ENCODE measurements around the gene RNF220. TPM values are rescaled to one million over a fixed set of nuclear protein-coding genes. Genes with fewer than 3 reads are reported as not detected.

RNF220 gene
- total and polyA plus RNA-seq, 7 donors = 49.5 to 122 (median 82.8) TPM

DNA sequence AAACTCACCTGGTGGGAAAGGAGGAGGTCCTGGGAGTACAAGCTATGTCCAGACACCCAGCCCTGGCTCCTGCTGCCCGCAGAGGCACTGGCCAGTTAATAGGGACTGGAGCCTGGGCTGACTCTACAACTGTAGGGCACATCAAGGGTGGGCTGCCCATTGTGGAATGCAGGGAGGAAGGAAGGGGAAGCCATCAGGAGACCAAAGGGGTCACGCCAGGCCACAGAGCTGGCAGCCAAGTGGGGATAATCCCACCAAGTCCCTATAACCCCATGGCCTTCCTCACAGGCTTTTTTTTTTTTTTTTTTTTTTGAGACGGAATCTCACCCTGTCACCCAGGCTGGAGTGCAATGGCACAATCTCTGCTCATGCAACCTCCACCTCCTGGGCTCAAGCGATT, 254.5 kb downstream of the RNF220 start:
- DNase-seq = no peak
- no peak overlapping the region for H3K4me3 ChIP-seq
- 95 to 97% methylated on average over 4 of the region's 4 CpGs for WGBS, 2 donors
- peaks cover 0 to 10% (median 4%) of the 10 kb centered on the region in 4 donors for H3K4me1 ChIP-seq
- intact Hi-C loops (cut with DNase I) = loop anchor here (10.0 kb wide), 1 partner anchor 445 kb away; the partner anchor contains the start of gene DMAP1
- H3K9me3 ChIP-seq = no peaks in the 10 kb centered on the region
- no peaks in the 10 kb centered on the region for H3K27me3 ChIP-seq
- TF ChIP-seq POLR2AphosphoS5 (IDR thresholded peaks at IDR 0.05) (no peak), EP300 (IDR thresholded peaks at IDR 0.05) (no peak), POLR2A (IDR thresholded peaks at IDR 0.05) (no peak), CTCF (IDR thresholded peaks at IDR 0.05) (no peak)
- H3K36me3 ChIP-seq = peaks cover 0 to 4% (median 2%) of the 10 kb centered on the region in 4 donors
- no peak overlapping the region for H3K27ac ChIP-seq

DNA sequence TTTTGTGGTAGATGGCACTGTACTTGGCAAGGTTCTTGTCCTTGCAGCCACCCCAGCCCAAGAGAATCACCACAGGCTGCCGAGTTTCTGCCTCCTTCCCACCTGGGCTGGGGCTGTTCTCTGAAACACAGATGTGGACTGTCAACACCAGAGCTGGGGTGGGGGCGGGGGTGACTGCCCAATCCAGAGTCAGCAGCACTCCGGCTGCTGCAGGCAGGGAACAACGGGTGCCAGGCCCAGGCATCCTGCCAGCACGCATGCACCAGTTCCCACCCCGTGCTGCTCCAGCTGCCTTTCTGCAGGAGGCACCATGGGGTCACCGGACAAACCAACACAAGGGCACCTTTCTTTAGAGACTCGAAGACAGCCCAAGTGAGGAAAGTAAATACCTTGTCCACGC, 255.1 kb downstream of the RNF220 start:
- WGBS, 2 donors = 21 to 66% methylated on average over 9 of the region's 9 CpGs
- H3K27ac ChIP-seq = peak overlapping the region in 2 of 4 donors; percentile 26 to 34
- H3K27me3 ChIP-seq = no peaks in the 10 kb centered on the region

GRCh38 chr1:44661781-44662682, 257.0 kb downstream of the RNF220 start:
- intact Hi-C loops (cut with DNase I) = no loop called here
- DNase-seq = no peak
- TF ChIP-seq EP300 (IDR thresholded peaks at IDR 0.05) = no peak
- no peak overlapping the region for H3K27ac ChIP-seq
- no peaks in the 10 kb centered on the region for H3K36me3 ChIP-seq
- H3K27me3 ChIP-seq = no peaks in the 10 kb centered on the region
- H3K9me3 ChIP-seq = no peaks in the 10 kb centered on the region
- 47 to 60% methylated on average over 15 of the region's 15 CpGs for WGBS, 2 donors
- H3K4me3 ChIP-seq = no peak overlapping the region
- H3K4me1 ChIP-seq = peaks cover 0 to 10% (median 4%) of the 10 kb centered on the region in 4 donors

More for the DNA sequence above, 255.1 kb downstream of the RNF220 start:
- Histone ChIP-seq H3K9me3 (no peaks in the 10 kb centered on the region), H3K4me3 (no peak overlapping the region), H3K36me3 (no peaks in the 10 kb centered on the region), H3K4me1 (peaks cover 0 to 10% (median 4%) of the 10 kb centered on the region in 4 donors)
- TF ChIP-seq POLR2A (IDR thresholded peaks at IDR 0.05) (no peak), POLR2AphosphoS5 (IDR thresholded peaks at IDR 0.05) (peak in 1 of 4 donors; percentile 28), CTCF (IDR thresholded peaks at IDR 0.05) (no peak), EP300 (IDR thresholded peaks at IDR 0.05) (no peak)
- peak; percentile 90 for DNase-seq
- intact Hi-C loops (cut with DNase I) = no loop called here

DNA sequence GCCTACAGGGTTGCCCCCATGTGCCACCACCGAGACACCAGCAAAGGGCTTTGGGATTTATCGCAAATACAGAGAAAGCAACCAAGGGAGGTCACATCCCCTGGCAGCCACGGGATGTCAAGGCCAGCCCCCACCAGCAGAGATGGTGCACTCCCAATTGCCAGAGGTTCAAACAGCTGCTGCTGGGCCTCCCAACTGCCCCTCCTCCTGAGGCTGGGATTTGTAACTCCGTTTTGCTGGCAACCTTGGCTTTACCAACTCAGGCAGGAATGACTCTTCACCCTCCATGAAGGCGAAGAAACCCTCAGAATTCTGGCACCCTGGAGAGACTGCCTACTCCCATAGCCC, 257.6 kb downstream of the RNF220 start:
- intact Hi-C loops (cut with DNase I) = no loop called here
- Histone ChIP-seq H3K9me3 (no peaks in the 10 kb centered on the region), H3K27me3 (no peaks in the 10 kb centered on the region), H3K36me3 (no peaks in the 10 kb centered on the region), H3K4me3 (no peak overlapping the region), H3K4me1 (peaks cover 0 to 10% (median 4%) of the 10 kb centered on the region in 4 donors), H3K27ac (no peak overlapping the region)
- TF ChIP-seq POLR2A (IDR thresholded peaks at IDR 0.05) (no peak), POLR2AphosphoS5 (IDR thresholded peaks at IDR 0.05) (no peak), EP300 (IDR thresholded peaks at IDR 0.05) (no peak), CTCF (IDR thresholded peaks at IDR 0.05) (no peak)
- 87 to 88% methylated on average over 5 of the region's 5 CpGs for WGBS, 2 donors
- no peak for DNase-seq

DNA sequence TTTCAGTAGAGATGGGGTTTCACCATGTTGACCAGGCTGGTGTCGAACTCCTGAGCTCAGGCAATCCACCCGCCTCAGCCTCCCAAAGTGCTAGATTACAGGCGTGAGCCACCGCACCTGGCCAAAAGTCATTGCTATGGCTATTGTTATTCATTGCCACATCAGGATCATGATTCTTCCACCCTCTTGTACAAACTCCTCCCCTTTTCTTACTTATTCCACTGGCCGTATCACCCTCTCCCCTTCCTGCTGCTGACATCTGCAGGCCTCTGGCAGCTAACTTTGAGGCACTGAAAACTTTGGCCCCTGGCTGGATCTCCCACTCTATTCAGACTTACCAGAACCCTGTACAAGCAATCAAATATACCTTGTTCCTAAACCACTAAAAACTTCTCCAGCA, 258.4 kb downstream of the RNF220 start:
- WGBS, 2 donors = 87 to 88% methylated on average over 5 of the region's 5 CpGs
- Histone ChIP-seq H3K4me1 (peaks cover 0 to 10% (median 4%) of the 10 kb centered on the region in 4 donors), H3K36me3 (no peaks in the 10 kb centered on the region), H3K9me3 (no peaks in the 10 kb centered on the region), H3K4me3 (no peak overlapping the region), H3K27ac (no peak overlapping the region), H3K27me3 (no peaks in the 10 kb centered on the region)
- TF ChIP-seq POLR2AphosphoS5 (IDR thresholded peaks at IDR 0.05) = no peak
- no peak for TF ChIP-seq CTCF (IDR thresholded peaks at IDR 0.05)
- no peak for TF ChIP-seq POLR2A (IDR thresholded peaks at IDR 0.05)
- TF ChIP-seq EP300 (IDR thresholded peaks at IDR 0.05) = no peak
- no peak for DNase-seq
- intact Hi-C loops (cut with DNase I) = no loop called here
